HG02852 (cell line): ENCODE results near the gene ARHGAP24.

Experiments
- ATAC-seq: cut with Tn5 transposase; IDR thresholded peaks from one replicate; pipeline ENCODE4 v1.9.1; 2021; ENCODE audit warnings: mild to moderate bottlenecking, moderate library complexity; ENCODE audit not compliant: unreplicated experiment

Gene ARHGAP24

GRCh38 chr4:85577307-85577706 lies 102.4 kb downstream of the ARHGAP24 start:
- no peak for ATAC-seq

GRCh38 chr4:85579942-85580341 lies 105.0 kb downstream of the ARHGAP24 start:
- ATAC-seq: no peak

- no peak for ATAC-seq
Measured at GRCh38 chr4:85580489-85580888, 105.5 kb downstream of the ARHGAP24 start.

GRCh38 chr4:85587952-85588351 lies 113.0 kb downstream of the ARHGAP24 start:
- no peak for ATAC-seq

GRCh38 chr4:85591406-85592098 lies 116.6 kb downstream of the ARHGAP24 start:
- ATAC-seq: no peak

- no peak for ATAC-seq
Measured at GRCh38 chr4:85595098-85595775, 120.3 kb downstream of the ARHGAP24 start.

- ATAC-seq: no peak
Measured at GRCh38 chr4:85595796-85596559, 121.0 kb downstream of the ARHGAP24 start.

GRCh38 chr4:85598936-85599335 lies 124.0 kb downstream of the ARHGAP24 start:
- no peak for ATAC-seq

- no peak for ATAC-seq
Measured at GRCh38 chr4:85600501-85600900, 125.6 kb downstream of the ARHGAP24 start.

- peak; percentile 69 for ATAC-seq
Measured at GRCh38 chr4:85603437-85604336, 128.7 kb downstream of the ARHGAP24 start.

- ATAC-seq: no peak
Measured at GRCh38 chr4:85606505-85606904, 131.6 kb downstream of the ARHGAP24 start.

GRCh38 chr4:85607624-85608023 lies 132.7 kb downstream of the ARHGAP24 start:
- ATAC-seq: peak; percentile 30

GRCh38 chr4:85610450-85610849 lies 135.5 kb downstream of the ARHGAP24 start:
- peak; percentile 96 for ATAC-seq

GRCh38 chr4:85611661-85612060 lies 136.7 kb downstream of the ARHGAP24 start:
- no peak for ATAC-seq

- ATAC-seq: no peak
Measured at GRCh38 chr4:85613901-85614300, 139.0 kb downstream of the ARHGAP24 start.

GRCh38 chr4:85615952-85616351 lies 141.0 kb downstream of the ARHGAP24 start:
- no peak for ATAC-seq

GRCh38 chr4:85617202-85617601 lies 142.3 kb downstream of the ARHGAP24 start:
- no peak for ATAC-seq

GRCh38 chr4:85632981-85633380 lies 158.0 kb downstream of the ARHGAP24 start:
- no peak for ATAC-seq

GRCh38 chr4:85637778-85638177 lies 162.8 kb downstream of the ARHGAP24 start:
- ATAC-seq: no peak

- ATAC-seq: no peak
Measured at GRCh38 chr4:85639946-85640345, 165.0 kb downstream of the ARHGAP24 start.
